ENCODE measurements around the gene RASAL2.
A peak's percentile ranks its signal among the peaks of the same experiment; 100 is the strongest.

The RASAL2 gene

DNA sequence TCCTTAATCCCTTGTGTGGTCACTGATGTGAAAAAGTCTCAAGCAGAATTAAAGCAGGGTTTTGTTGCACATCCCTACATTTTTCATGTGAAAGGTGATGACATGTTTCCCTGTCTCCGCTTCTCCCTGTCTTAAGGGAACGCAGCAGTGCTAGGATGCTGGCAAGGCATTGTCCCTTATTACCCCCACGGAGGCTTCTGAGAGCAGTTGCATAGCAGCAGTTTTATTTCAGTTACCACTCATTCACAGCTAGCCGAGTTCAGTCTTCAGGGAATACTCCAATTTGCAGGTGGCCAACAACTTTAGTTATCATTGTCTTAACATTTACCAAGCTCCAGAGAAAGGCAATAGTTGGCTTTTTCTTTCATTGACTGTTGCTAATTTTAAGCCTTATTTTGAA is 313.8 kb downstream of the RASAL2 start:
- DNase-seq: no peak

DNA sequence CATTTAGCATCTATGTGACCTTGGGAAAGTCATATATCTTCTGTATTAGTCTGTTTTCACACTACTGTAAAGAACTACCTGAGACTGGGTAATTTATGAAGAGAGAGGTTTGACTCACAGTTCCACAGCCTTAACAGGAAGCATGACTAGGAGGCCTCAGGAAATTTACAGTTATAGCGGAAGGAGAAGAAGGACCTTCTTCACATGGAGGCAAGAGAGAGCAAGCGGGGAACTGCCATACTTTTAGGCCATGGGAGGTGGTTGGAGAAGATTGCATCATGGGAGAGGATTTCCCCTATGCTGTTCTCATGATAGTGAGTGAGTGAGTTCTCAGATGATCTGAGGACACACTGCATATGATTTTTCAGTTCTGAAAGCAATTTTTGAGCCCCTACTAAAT is 315.0 kb downstream of the RASAL2 start:
- DNase-seq: no peak

- no peak for DNase-seq
Observed at GRCh38 chr1:178409541-178409940, 315.6 kb downstream of the RASAL2 start.

- no peak for DNase-seq
Observed at GRCh38 chr1:178411756-178412399, 318.0 kb downstream of the RASAL2 start.

- DNase-seq: no peak
Observed at GRCh38 chr1:178412400-178412770, 318.5 kb downstream of the RASAL2 start.

GRCh38 chr1:178417858-178418257 is 324.0 kb downstream of the RASAL2 start:
- DNase-seq: no peak

- DNase-seq: no peak
Observed at GRCh38 chr1:178418284-178418955, 324.5 kb downstream of the RASAL2 start.

DNA sequence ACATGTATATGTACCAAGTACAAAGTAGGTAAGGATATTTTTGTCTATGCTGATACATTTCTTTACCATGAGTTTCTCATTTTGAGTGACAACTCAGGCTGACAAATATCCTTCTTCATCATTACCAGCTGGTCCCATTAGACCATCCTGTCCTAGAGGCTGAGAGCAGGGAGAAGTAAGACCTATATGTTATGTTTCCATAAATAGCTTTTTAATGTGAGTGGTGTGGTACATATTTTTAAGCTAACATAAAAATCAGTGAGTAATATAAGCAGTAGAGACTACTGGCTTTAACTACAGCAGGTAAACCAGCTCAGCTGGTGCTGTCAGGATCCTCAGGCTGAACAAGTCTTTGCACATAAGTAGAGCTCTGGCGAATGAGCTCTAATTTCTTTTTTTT is 340.5 kb downstream of the RASAL2 start:
- no peak for DNase-seq

GRCh38 chr1:178434899-178435435 is 341.1 kb downstream of the RASAL2 start:
- no peak for DNase-seq

- no peak for DNase-seq
Observed at GRCh38 chr1:178436899-178437298, 343.0 kb downstream of the RASAL2 start.

- DNase-seq: no peak
Observed at GRCh38 chr1:178438432-178438831, 344.5 kb downstream of the RASAL2 start.

DNA sequence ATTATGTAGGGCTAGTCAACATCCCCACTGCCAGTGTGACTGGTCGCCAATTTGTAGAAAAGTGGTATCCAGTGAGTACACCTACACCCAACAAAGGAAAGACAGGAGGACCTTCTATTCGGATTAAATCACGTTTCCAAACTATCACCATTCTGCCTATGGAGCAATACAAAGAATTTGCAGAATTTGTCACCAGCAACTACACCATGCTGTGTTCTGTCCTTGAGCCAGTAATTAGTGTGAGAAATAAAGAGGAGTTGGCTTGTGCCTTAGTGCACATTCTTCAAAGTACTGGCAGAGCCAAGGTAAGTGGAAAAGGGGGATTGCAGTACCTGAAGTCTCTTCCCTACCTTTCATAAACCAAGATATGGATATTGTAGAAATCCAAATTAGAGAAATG is 349.0 kb downstream of the RASAL2 start:
- DNase-seq: no peak

- DNase-seq: no peak
Observed at GRCh38 chr1:178450871-178451270, 357.0 kb downstream of the RASAL2 start.

- DNase-seq: no peak
Observed at GRCh38 chr1:178451529-178451928, 357.6 kb downstream of the RASAL2 start.

DNA sequence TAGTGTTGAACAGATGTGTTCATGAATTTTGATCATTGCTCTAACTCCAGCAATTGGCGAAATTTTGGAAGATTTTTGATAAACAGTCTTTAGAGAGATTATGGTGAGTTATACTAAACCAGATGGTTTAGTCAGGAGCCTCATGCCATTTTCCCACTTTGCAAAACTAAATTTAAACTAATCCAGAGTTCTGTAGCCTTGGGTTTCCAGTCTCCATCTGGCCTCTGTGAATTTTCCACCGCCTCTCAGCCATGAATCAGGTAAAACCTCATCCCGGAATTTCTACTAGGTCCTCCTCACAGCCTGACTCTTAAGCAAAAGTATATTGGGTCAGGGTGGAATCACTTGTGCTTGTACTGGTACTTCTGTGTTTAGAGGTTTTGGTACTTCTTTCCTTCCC is 358.1 kb downstream of the RASAL2 start:
- no peak for DNase-seq

GRCh38 chr1:178456472-178456871 is 362.6 kb downstream of the RASAL2 start:
- DNase-seq: no peak

GRCh38 chr1:178457651-178458050 is 363.7 kb downstream of the RASAL2 start:
- peak; percentile 3 for DNase-seq

DNA sequence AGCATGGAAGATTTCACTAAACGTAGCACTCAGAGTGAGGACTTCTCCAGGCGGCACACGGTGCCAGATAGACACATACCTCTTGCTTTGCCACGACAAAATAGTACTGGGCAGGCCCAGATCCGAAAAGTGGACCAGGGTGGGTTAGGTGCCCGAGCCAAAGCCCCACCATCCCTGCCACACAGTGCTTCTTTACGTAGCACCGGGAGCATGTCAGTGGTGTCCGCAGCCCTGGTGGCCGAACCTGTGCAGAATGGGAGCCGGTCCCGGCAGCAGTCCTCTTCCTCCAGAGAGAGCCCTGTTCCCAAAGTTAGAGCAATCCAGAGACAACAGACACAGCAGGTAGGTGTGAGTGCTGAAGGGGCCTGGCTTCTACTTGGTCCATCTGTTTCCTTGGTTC is 364.3 kb downstream of the RASAL2 start:
- no peak for DNase-seq

DNA sequence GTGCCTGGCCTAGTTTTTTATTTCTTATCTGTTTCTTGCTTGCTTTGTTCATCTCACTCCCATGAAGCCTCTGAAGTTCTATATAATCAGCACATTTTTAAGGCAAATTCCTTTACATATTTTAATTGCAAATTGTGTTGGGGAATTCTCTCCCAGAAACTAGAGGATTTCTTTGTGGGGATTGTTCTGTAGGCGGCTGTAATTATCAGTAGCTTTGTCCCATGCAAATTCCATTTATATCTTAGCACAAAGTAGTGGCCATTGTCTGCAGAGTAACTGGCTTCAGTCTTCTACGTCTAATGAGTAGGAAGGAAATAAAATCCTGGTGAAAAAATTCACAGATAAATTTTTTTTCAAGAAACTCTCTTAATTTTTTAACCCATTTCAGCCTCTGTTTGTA is 367.2 kb downstream of the RASAL2 start:
- no peak for DNase-seq

- no peak for DNase-seq
Observed at GRCh38 chr1:178461701-178462100, 367.8 kb downstream of the RASAL2 start.

- no peak for DNase-seq
Observed at GRCh38 chr1:178464141-178464540, 370.2 kb downstream of the RASAL2 start.

GRCh38 chr1:178464566-178464965 is 370.7 kb downstream of the RASAL2 start:
- no peak for DNase-seq

DNA sequence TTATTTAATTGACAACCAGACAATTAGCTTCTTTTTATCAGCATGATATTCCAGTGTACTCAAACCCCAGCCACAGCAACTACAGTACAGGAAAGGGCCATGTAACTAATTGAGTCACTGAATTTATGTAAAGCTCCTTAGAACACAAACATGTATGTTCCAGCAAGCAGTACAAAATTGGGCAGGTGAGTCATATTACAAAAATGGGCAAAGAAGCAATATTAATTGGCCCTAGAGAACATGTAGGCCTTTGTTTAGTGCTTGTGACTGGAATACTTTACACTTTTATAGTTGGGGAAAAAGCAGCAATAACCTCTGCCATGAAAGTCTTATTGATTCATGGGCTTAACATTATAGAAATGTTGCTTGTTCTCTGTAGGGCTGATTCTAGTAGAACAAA is 371.1 kb downstream of the RASAL2 start:
- no peak for DNase-seq

GRCh38 chr1:178467837-178468236 is 373.9 kb downstream of the RASAL2 start:
- DNase-seq: no peak
